GM23248 (cell line): Measurements from ENCODE around the gene TPK1. TPM values are rescaled to one million over a fixed set of nuclear protein-coding genes. Genes with fewer than 3 reads are reported as not detected.
"Not testable (repeated sequence)": the region's sequence is repeated elsewhere in the genome, so short reads cannot be mapped to it uniquely, and the experiment has no call there.

Experiments used
- DNase-seq: peaks from one replicate; pipeline ENCODE4 v3.0.0-alpha.2; 2015
- H2AFZ ChIP-seq: fragments of 200-600 bp; sonication (generic); 2 replicates; pipeline ENCODE4 v1.6.1; 2016; ENCODE audit warnings: antibody characterized with exemption
- H3F3A ChIP-seq: fragments of 200-600 bp; sonication (generic); 2 replicates; pipeline ENCODE4 v1.6.1; 2016; ENCODE audit warnings: mild to moderate bottlenecking, antibody characterized with exemption, mixed run types; ENCODE audit not compliant: insufficient read depth
- H3K27ac ChIP-seq: fragments of 200-600 bp; sonication (generic); 2 replicates; pipeline ENCODE4 v1.5.1; 2016; ENCODE audit warnings: mild to moderate bottlenecking
- H3K27me3 ChIP-seq: fragments of 200-600 bp; sonication (generic); replicated peaks from 2 replicates; pipeline ENCODE4 v1.6.1; 2016; ENCODE audit warnings: mild to moderate bottlenecking; ENCODE audit not compliant: insufficient read depth
- H3K36me3 ChIP-seq: fragments of 200-600 bp; sonication (generic); 2 replicates; pipeline ENCODE4 v1.6.1; 2016; ENCODE audit warnings: low read depth, mild to moderate bottlenecking
- H3K4me1 ChIP-seq: fragments of 200-600 bp; sonication (generic); 2 replicates; pipeline ENCODE4 v1.6.1; 2016; ENCODE audit warnings: mild to moderate bottlenecking; ENCODE audit not compliant: insufficient read depth
- H3K4me2 ChIP-seq: fragments of 200-600 bp; sonication (generic); one replicate; pipeline ENCODE4 v1.6.1; 2016; ENCODE audit warnings: mild to moderate bottlenecking; ENCODE audit not compliant: unreplicated experiment
- H3K4me3 ChIP-seq: fragments of 200-600 bp; sonication (generic); 2 replicates; pipeline ENCODE4 v1.5.1; 2016; ENCODE audit warnings: mild to moderate bottlenecking
- H3K79me2 ChIP-seq: fragments of 200-600 bp; sonication (generic); 2 replicates; pipeline ENCODE4 v1.6.1; 2016; ENCODE audit warnings: mild to moderate bottlenecking; ENCODE audit not compliant: insufficient read depth
- H3K9ac ChIP-seq: fragments of 200-600 bp; sonication (generic); 2 replicates; pipeline ENCODE4 v1.6.1; 2016; ENCODE audit warnings: mild to moderate bottlenecking
- H3K9me2 ChIP-seq: fragments of 200-600 bp; sonication (generic); 2 replicates; pipeline ENCODE4 v1.6.1; 2016; ENCODE audit warnings: mixed run types, mild to moderate bottlenecking, moderate library complexity; ENCODE audit not compliant: insufficient read depth
- H3K9me3 ChIP-seq: fragments of 200-600 bp; sonication (generic); one replicate; pipeline ENCODE4 v1.6.1; 2017; ENCODE audit warnings: low read depth
- H4K20me1 ChIP-seq: fragments of 200-600 bp; sonication (generic); 2 replicates; pipeline ENCODE4 v1.6.0; 2016; ENCODE audit not compliant: insufficient read depth
- EZH2 ChIP-seq: fragments of 200-600 bp; sonication (generic); IDR thresholded peaks from 2 replicates; pipeline ENCODE4 v1.6.1; 2018; ENCODE audit warnings: antibody characterized with exemption, mild to moderate bottlenecking; ENCODE audit not compliant: insufficient read depth, poor library complexity, severe bottlenecking
- EZH2phosphoT487 ChIP-seq: fragments of 200-600 bp; sonication (generic); IDR thresholded peaks from 2 replicates; pipeline ENCODE4 v1.6.1; 2018; ENCODE audit warnings: antibody characterized with exemption, moderate library complexity, mild to moderate bottlenecking, low read depth; ENCODE audit not compliant: insufficient read depth
- WGBS, 2 experiments: methylation state at CpG; one replicate each; pipeline ENCODE4 v1.1.6; 2015 to 2017; ENCODE audit warnings: low lambda C conversion rate in 2 of 2, low coverage in 1 of 2; ENCODE audit errors: missing lambda C conversion rate in 2 of 2; 5-methylcytosine and 5-hydroxymethylcytosine counted together
- in situ Hi-C: fragments of 300-500 bp; cut with MboI; formaldehyde crosslinking; loops from 2 replicates; pipeline ENCODE4 v1.15.0; 2020
- polyA plus RNA-seq: library from polyadenylated mRNA; unstranded; fragments of >200 nt; fragmentation: Nextera tagmentation; extraction: Ambion mirVana; gene quantifications from 2 replicates; pipeline ENCODE4 v1.2.1, GENCODE V29; 2016
- total RNA-seq: library from RNA; depleted of rRNA; stranded (reverse); fragments of >200 nt; shearing (Covaris generic); gene quantifications from 2 replicates; pipeline ENCODE4 v1.2.3, GENCODE V29; 2014

Gene TPK1
- total and polyA plus RNA-seq, 2 experiments from 2014 or later: 2.9 to 3.7 TPM

DNA sequence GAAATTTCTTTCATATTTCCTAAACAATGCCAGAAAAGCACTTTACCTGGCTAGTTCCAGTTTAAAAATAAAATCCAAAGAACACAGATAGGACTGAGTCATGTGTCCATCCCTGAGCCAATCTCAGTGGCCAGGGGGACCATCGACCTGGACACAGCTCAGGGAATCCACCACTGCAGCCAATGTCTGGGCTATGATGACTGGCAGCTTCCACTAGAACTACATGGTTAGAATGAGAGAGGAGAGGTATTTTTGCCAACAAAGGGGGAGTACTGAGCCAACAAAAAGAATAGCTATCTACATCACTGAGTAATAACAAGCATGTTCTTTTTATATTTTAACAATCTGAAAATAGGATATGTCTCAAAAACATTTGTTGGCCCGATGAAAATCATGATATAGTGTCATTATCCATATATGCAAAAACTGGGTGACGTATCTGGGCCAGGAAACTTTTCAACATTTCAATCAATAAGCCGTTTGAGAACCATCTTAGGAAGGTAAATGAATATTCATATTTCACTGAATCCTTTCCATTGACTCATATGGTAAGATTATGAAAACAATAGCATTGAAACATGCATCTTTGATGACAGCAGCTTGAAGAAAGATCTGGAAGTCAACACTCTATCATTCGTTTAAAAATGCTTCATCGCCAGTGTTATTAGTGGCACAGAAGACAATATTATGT, 104.0 kb downstream of the TPK1 start:
- Histone ChIP-seq H3K36me3 (no peaks in the 10 kb centered on the region), H2AFZ (no peak overlapping the region), H3K9ac (no peak overlapping the region), H3K79me2 (no peaks in the 10 kb centered on the region), H3K4me3 (no peak overlapping the region), H3F3A (no peaks in the 10 kb centered on the region), H3K27ac (no peak overlapping the region), H4K20me1 (no peaks in the 10 kb centered on the region), H3K9me2 (no peaks in the 10 kb centered on the region), H3K4me1 (no peaks in the 10 kb centered on the region), H3K27me3 (no peaks in the 10 kb centered on the region), H3K4me2 (no peak overlapping the region), H3K9me3 (no peaks in the 10 kb centered on the region)
- TF ChIP-seq EZH2 (no peak), EZH2phosphoT487 (no peak)
- in situ Hi-C loops: no loop called here
- WGBS, 2 experiments: 54 to 61% methylated on average over 6 of the region's 6 CpGs
- DNase-seq: no peak

DNA sequence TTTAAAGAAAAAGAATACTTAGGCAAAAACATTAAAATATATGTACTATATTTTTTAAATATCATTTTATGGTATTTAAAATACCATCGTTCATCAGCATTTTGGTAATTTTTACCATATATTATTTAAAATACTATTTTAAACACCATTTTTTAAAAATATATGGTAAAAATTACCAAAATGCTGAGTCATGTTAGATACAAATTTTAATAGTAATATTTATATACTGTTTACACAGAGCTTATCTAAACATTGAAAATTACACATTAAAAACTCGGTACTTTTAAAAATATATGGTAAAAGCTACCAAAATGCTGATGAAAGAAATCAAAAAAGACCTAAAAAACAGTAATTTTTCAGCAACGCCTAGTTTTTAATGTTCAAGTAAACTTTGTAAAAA, 105.6 kb downstream of the TPK1 start:
- TF ChIP-seq EZH2phosphoT487 (no peak), EZH2 (no peak)

DNA sequence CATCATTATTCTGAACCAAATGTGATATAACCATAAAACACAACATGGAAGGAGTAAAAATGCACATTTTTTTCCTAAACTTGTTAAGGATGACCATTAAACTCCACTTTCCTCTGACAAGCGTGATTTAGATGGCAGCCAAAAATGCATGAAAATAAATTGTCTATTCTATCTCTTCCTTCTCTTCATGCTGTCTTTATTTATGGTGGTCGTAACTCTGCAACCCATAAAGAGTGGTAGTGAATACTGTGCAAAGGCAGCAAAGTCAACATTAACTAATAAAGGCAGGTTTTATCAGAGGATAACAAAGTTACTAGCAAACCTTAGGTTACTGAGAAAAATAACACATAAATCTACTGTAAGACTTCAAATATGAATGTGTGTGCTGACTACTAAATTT, 106.6 kb downstream of the TPK1 start:
- TF ChIP-seq EZH2 (no peak), EZH2phosphoT487 (no peak)
- 52 to 55% methylated on average over 2 of the region's 2 CpGs for WGBS, 2 experiments
- Histone ChIP-seq H3K36me3 (no peaks in the 10 kb centered on the region), H3F3A (no peaks in the 10 kb centered on the region), H3K79me2 (no peaks in the 10 kb centered on the region), H3K9ac (no peak overlapping the region), H3K27me3 (no peaks in the 10 kb centered on the region), H3K9me2 (no peaks in the 10 kb centered on the region), H3K4me2 (no peak overlapping the region), H3K9me3 (no peaks in the 10 kb centered on the region), H4K20me1 (no peaks in the 10 kb centered on the region), H3K27ac (no peak overlapping the region), H3K4me3 (no peak overlapping the region), H2AFZ (no peak overlapping the region), H3K4me1 (no peaks in the 10 kb centered on the region)
- in situ Hi-C loops: no loop called here
- no peak for DNase-seq

More for the DNA sequence above, 105.6 kb downstream of the TPK1 start:
- 49 to 56% methylated on average over 3 of the region's 3 CpGs for WGBS, 2 experiments
- H3K36me3 ChIP-seq: no peaks in the 10 kb centered on the region
- no peaks in the 10 kb centered on the region for H4K20me1 ChIP-seq
- no peak overlapping the region for H3K9ac ChIP-seq
- H3K4me1 ChIP-seq: no peaks in the 10 kb centered on the region
- no peak overlapping the region for H3K4me3 ChIP-seq
- H3K27ac ChIP-seq: no peak overlapping the region
- DNase-seq: no peak
- H3F3A ChIP-seq: no peaks in the 10 kb centered on the region
- H3K27me3 ChIP-seq: no peaks in the 10 kb centered on the region
- H2AFZ ChIP-seq: no peak overlapping the region
- in situ Hi-C loops: no loop called here
- no peaks in the 10 kb centered on the region for H3K9me2 ChIP-seq
- H3K4me2 ChIP-seq: no peak overlapping the region
- no peaks in the 10 kb centered on the region for H3K79me2 ChIP-seq
- H3K9me3 ChIP-seq: no peaks in the 10 kb centered on the region

DNA sequence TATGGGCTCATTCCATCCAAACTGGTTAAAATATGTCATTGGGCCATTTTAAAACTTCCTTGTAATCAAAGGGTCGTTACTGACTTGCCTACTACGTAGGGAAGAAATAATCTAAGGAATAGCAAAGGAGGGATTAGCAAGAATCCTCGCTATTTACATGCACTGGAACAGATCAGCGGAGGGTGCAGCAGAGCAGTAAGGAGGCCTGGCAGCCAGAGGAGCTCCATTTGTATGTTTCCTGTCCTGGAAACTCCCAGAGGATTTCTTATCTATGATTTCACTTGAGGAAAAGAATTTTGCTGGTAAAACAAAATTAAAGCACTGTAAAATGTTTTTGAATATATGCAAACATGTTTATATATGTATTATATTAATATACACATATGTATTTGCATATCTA, 107.3 kb downstream of the TPK1 start:
- Histone ChIP-seq H3K4me2 (no peak overlapping the region), H3K9ac (no peak overlapping the region), H3K4me3 (no peak overlapping the region), H4K20me1 (no peaks in the 10 kb centered on the region), H3K9me2 (no peaks in the 10 kb centered on the region), H3K9me3 (no peaks in the 10 kb centered on the region), H3K27ac (no peak overlapping the region), H3F3A (no peaks in the 10 kb centered on the region), H3K4me1 (no peaks in the 10 kb centered on the region), H2AFZ (no peak overlapping the region), H3K79me2 (no peaks in the 10 kb centered on the region), H3K36me3 (no peaks in the 10 kb centered on the region), H3K27me3 (no peaks in the 10 kb centered on the region)
- WGBS, 2 experiments: 35 to 42% methylated on average over 4 of the region's 4 CpGs
- in situ Hi-C loops: no loop called here
- no peak for DNase-seq
- TF ChIP-seq EZH2phosphoT487 (no peak), EZH2 (no peak)

DNA sequence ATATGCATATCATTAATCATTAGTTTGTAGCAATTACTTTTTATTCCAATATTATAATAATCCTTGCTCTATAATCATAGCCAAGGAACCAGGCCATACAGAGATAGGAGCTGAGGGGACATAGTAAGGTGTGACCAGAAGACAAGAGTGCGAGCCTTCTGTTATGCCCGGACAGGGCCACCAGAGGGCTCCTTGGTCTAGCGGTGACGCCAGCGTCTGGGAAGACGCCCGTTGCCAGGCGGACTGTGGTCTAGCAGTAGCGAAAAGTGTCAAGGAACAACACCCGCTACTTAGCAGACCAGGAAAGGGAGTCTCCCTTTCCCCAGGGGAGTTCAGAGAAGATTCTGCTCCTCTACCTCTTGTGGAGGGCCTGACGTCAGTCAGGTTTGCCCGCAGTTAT, 109.0 kb downstream of the TPK1 start:
- H3K27me3 ChIP-seq, in situ Hi-C loops, H3K36me3 ChIP-seq, H3K9ac ChIP-seq, H3K79me2 ChIP-seq, H3K9me2 ChIP-seq, H3F3A ChIP-seq, H3K27ac ChIP-seq, H3K4me3 ChIP-seq, H3K4me2 ChIP-seq, H4K20me1 ChIP-seq, H3K9me3 ChIP-seq, H3K4me1 ChIP-seq, DNase-seq, H2AFZ ChIP-seq: not testable (repeated sequence)
- WGBS, 2 experiments: 83 to 88% methylated on average over 11 to 12 of the region's 12 CpGs
